SH-SY5Y (cell line): ENCODE measurements around the gene DNAJC17.

Experiments
- GATA2 ChIP-seq: IDR thresholded peaks from 2 replicates; pipeline ENCODE4 v1.6.1; 2011; ENCODE audit warnings: mild to moderate bottlenecking, low read depth, low read length
- GATA3 ChIP-seq: IDR thresholded peaks from 2 replicates; pipeline ENCODE4 v1.6.1; 2011; ENCODE audit warnings: low read depth, mild to moderate bottlenecking, low read length, moderate library complexity

GRCh38 chr15:40747685-40748631 lies 59.3 kb downstream of the DNAJC17 start:
- TF ChIP-seq GATA2 (no peak), GATA3 (no peak)
